MCF 10A (cell line): ENCODE measurements around the gene TBC1D8B. TPM values are rescaled to one million over a fixed set of nuclear protein-coding genes. Genes with fewer than 3 reads are reported as not detected.

Experiments
- BruUV-seq: library from RNA; stranded (reverse); fragments of 400-500 nt; replicated peaks from 2 replicates; lab custom pipeline; 2021; lab: Mats Ljungman, UMichigan
- CTCF ChIA-PET: fragments of 300-600 bp; sonication (Branson Sonifier 250); formaldehyde crosslinking; extraction: SDS; loops from one replicate; lab custom pipeline; 2021; ENCODE audit warnings: antibody characterized with exemption, inconsistent platforms; lab: Yijun Ruan, JAX
- POLR2A ChIA-PET: fragments of 300-600, 350-650 bp; sonication (Branson Sonifier 250); formaldehyde crosslinking; extraction: SDS; loops from one replicate; lab custom pipeline; 2020; ENCODE audit warnings: antibody characterized with exemption, inconsistent platforms; lab: Yijun Ruan, JAX
- DNase-seq: peaks from one replicate; pipeline ENCODE4 v3.0.0-alpha.2; 2018; ENCODE audit not compliant: unreplicated experiment
- H3K27ac Mint-ChIP-seq: one replicate; pipeline ENCODE4 v1.8.0; 2022; ENCODE audit warnings: mild to moderate bottlenecking, low read depth, mixed read lengths; ENCODE audit not compliant: unreplicated experiment
- H3K27me3 Mint-ChIP-seq: one replicate; pipeline ENCODE4 v1.8.0; 2022; ENCODE audit warnings: mixed read lengths; ENCODE audit not compliant: insufficient read depth, unreplicated experiment
- H3K36me3 Mint-ChIP-seq: one replicate; pipeline ENCODE4 v1.8.0; 2022; ENCODE audit warnings: mild to moderate bottlenecking, moderate library complexity, mixed read lengths; ENCODE audit not compliant: insufficient read depth, unreplicated experiment
- H3K4me1 Mint-ChIP-seq: one replicate; pipeline ENCODE4 v1.8.0; 2022; ENCODE audit warnings: mixed read lengths; ENCODE audit not compliant: insufficient read depth, unreplicated experiment
- H3K4me3 Mint-ChIP-seq: one replicate; pipeline ENCODE4 v1.8.0; 2022; ENCODE audit warnings: mild to moderate bottlenecking, moderate library complexity, mixed read lengths; ENCODE audit not compliant: unreplicated experiment
- H3K9me3 Mint-ChIP-seq: one replicate; pipeline ENCODE4 v1.8.0; 2022; ENCODE audit warnings: mixed read lengths; ENCODE audit not compliant: unreplicated experiment
- CTCF ChIP-seq: fragments of 200-600 bp; IDR thresholded peaks from one replicate; pipeline ENCODE4 v1.8.0; 2022; ENCODE audit warnings: antibody characterized with exemption, mild to moderate bottlenecking; ENCODE audit not compliant: unreplicated experiment
- intact Hi-C: fragments of 100-400 bp; cut with micrococcal nuclease; formaldehyde crosslinking; loops from 2 replicates; pipeline ENCODE4 v1.14.1; 2022
- total RNA-seq: library from RNA; stranded (reverse); gene quantifications from 2 replicates; pipeline ENCODE4 v1.2.3, GENCODE V29; 2022

TBC1D8B gene
- total RNA-seq, 1 experiment from 2014 or later: 3.3 TPM

- TF ChIP-seq CTCF: no peak
- CTCF ChIA-PET: interaction anchor here (0.7 to 1.1 kb wide), 2 partner anchors 11 to 38 kb away, joined by 3 to 5 read pairs; no protein-coding TSS in a partner anchor
- DNase-seq: no peak
- Mint-ChIP-seq H3K27ac (no peak overlapping the region), H3K4me3 (no peak overlapping the region), H3K4me1 (no peaks in the 10 kb centered on the region), H3K36me3 (no peaks in the 10 kb centered on the region), H3K27me3 (peaks cover 67% of the 10 kb centered on the region), H3K9me3 (no peaks in the 10 kb centered on the region)
- BruUV-seq: no TSS peak
- intact Hi-C loops: no loop called here
- POLR2A ChIA-PET: interaction anchor here (0.6 kb wide), 1 partner anchor 956 kb away, joined by 3 read pairs; no protein-coding TSS in a partner anchor
Observed at GRCh38 chrX:106903856-106904528, 101.5 kb downstream of the TBC1D8B start.

GRCh38 chrX:106905064-106905708 is 102.7 kb downstream of the TBC1D8B start:
- no peak for DNase-seq
- H3K27me3 Mint-ChIP-seq: peaks cover 68% of the 10 kb centered on the region
- no peaks in the 10 kb centered on the region for H3K9me3 Mint-ChIP-seq
- H3K4me1 Mint-ChIP-seq: no peaks in the 10 kb centered on the region
- H3K27ac Mint-ChIP-seq: no peak overlapping the region
- no peak for TF ChIP-seq CTCF
- no TSS peak for BruUV-seq
- ChIA-PET POLR2A (no interaction called here), CTCF (interaction anchor here (0.7 to 1.6 kb wide), 4 partner anchors 11 to 1720 kb away, joined by 3 to 8 read pairs (median 3); no protein-coding TSS in a partner anchor)
- intact Hi-C loops: no loop called here
- H3K36me3 Mint-ChIP-seq: no peaks in the 10 kb centered on the region
- H3K4me3 Mint-ChIP-seq: no peak overlapping the region

- no peak for TF ChIP-seq CTCF
- Mint-ChIP-seq H3K9me3 (no peaks in the 10 kb centered on the region), H3K4me3 (no peak overlapping the region), H3K27me3 (peaks cover 64% of the 10 kb centered on the region), H3K36me3 (no peaks in the 10 kb centered on the region), H3K27ac (no peak overlapping the region), H3K4me1 (no peaks in the 10 kb centered on the region)
- no TSS peak for BruUV-seq
- ChIA-PET POLR2A (no interaction called here), CTCF (interaction anchor here (0.6 to 1.5 kb wide), 3 partner anchors 9 to 468 kb away, joined by 3 to 6 read pairs (median 3); no protein-coding TSS in a partner anchor)
- DNase-seq: no peak
- intact Hi-C loops: no loop called here
Observed at GRCh38 chrX:106906361-106906760, 103.9 kb downstream of the TBC1D8B start.

- POLR2A ChIA-PET: interaction anchor here (0.6 to 0.7 kb wide), 3 partner anchors 325 to 1330 kb away, joined by 3 to 5 read pairs (median 5); no protein-coding TSS in a partner anchor
- no peaks in the 10 kb centered on the region for H3K36me3 Mint-ChIP-seq
- BruUV-seq: no TSS peak
- H3K9me3 Mint-ChIP-seq: no peaks in the 10 kb centered on the region
- peaks cover 75% of the 10 kb centered on the region for H3K27me3 Mint-ChIP-seq
- H3K27ac Mint-ChIP-seq: no peak overlapping the region
- TF ChIP-seq CTCF: no peak
- H3K4me3 Mint-ChIP-seq: no peak overlapping the region
- H3K4me1 Mint-ChIP-seq: peaks cover 11% of the 10 kb centered on the region
- CTCF ChIA-PET: interaction anchor here (1.5 kb wide), 1 partner anchor 14 kb away, joined by 7 read pairs; no protein-coding TSS in a partner anchor
- intact Hi-C loops: no loop called here
- DNase-seq: peak; percentile 29
Observed at GRCh38 chrX:106912864-106913263, 110.4 kb downstream of the TBC1D8B start.
